K562 (cell line): ENCODE data around the gene IDUA. TPM values are rescaled to one million over a fixed set of nuclear protein-coding genes. Genes with fewer than 3 reads are reported as not detected.

Experiments
- ARNT ChIP-seq, 2 experiments: fragments of 450-650 bp; IDR thresholded peaks; 2 replicates each; pipeline ENCODE4 v1.6.1; 2016; ENCODE audit warnings: mild to moderate bottlenecking in 1 of 2
- HNRNPK ChIP-seq: fragments of 200-400 bp; formaldehyde crosslinking; IDR thresholded peaks from one replicate; pipeline ENCODE4 v1.6.1; 2018; ENCODE audit warnings: mild to moderate bottlenecking, low read depth, low read length; ENCODE audit not compliant: poor library complexity, severe bottlenecking
- MBD2 ChIP-seq: sonication (generic); IDR thresholded peaks from 2 replicates; pipeline ENCODE4 v1.6.1; 2016; ENCODE audit warnings: low read depth, borderline replicate concordance
- NR1H2 ChIP-seq: sonication (generic); formaldehyde crosslinking; IDR thresholded peaks from 2 replicates; pipeline ENCODE4 v1.4.0; 2020; ENCODE audit warnings: mild to moderate bottlenecking, missing genetic modification reagents
- NR2C1 ChIP-seq, 2 experiments: fragments of 450-650 bp; IDR thresholded peaks; 2 replicates each; pipeline ENCODE4 v1.6.1; 2017; ENCODE audit warnings: mild to moderate bottlenecking in 2 of 2, antibody characterized with exemption in 1 of 2, inconsistent platforms in 1 of 2, missing compliant biosample characterization in 1 of 2, missing genetic modification characterization in 1 of 2
- NR2C2 ChIP-seq, 2 experiments: fragments of 200-800 bp in 1 of 2; sonication (Bioruptor generic) in 1 of 2; sonication (generic) in 1 of 2; formaldehyde crosslinking in 1 of 2; IDR thresholded peaks; 2 replicates each; pipeline versions ENCODE4 v1.6.1 to v1.8.0; 2016 to 2022; ENCODE audit warnings: mild to moderate bottlenecking in 1 of 2, missing compliant biosample characterization in 1 of 2, missing genetic modification characterization in 1 of 2, missing genetic modification reagents in 1 of 2
- PHB2 ChIP-seq: fragments of 450-650 bp; IDR thresholded peaks from 2 replicates; pipeline ENCODE4 v1.6.1; 2017; ENCODE audit warnings: low read depth
- PHF20 ChIP-seq: fragments of 450-650 bp; IDR thresholded peaks from 2 replicates; pipeline ENCODE4 v1.6.1; 2018; ENCODE audit not compliant: partially characterized antibody
- POLR2G ChIP-seq: fragments of 200-400 bp; formaldehyde crosslinking; IDR thresholded peaks from 2 replicates; pipeline ENCODE4 v1.6.1; 2017; ENCODE audit warnings: low read depth, mild to moderate bottlenecking, antibody characterized with exemption, low read length, moderate library complexity
- RB1 ChIP-seq: fragments of 450-650 bp; IDR thresholded peaks from 2 replicates; pipeline ENCODE4 v1.6.1; 2017; ENCODE audit warnings: low read depth, mild to moderate bottlenecking
- RBBP5 ChIP-seq: fragments of 200-600 bp; sonication (generic); IDR thresholded peaks from 2 replicates; pipeline ENCODE4 v1.6.1; 2012; ENCODE audit warnings: borderline replicate concordance, mild to moderate bottlenecking, low read length, control low read depth, inconsistent platforms; ENCODE audit not compliant: insufficient read depth, poor library complexity, severe bottlenecking
- RBM14 ChIP-seq: fragments of 200-400 bp; formaldehyde crosslinking; IDR thresholded peaks from 2 replicates; pipeline ENCODE4 v1.6.1; 2018; ENCODE audit warnings: low read depth, mild to moderate bottlenecking, low read length, moderate library complexity, borderline replicate concordance; ENCODE audit not compliant: insufficient read depth
- SNIP1 ChIP-seq: fragments of 450-650 bp; IDR thresholded peaks from 2 replicates; pipeline ENCODE4 v1.7.1; 2017; ENCODE audit warnings: low read depth, mild to moderate bottlenecking
- TSC22D4 ChIP-seq: fragments of 450-650 bp; IDR thresholded peaks from 2 replicates; pipeline ENCODE4 v1.6.1; 2016; ENCODE audit warnings: missing genetic modification characterization, missing biosample characterization, control low read depth
- U2AF2 ChIP-seq: fragments of 200-400 bp; formaldehyde crosslinking; optimal IDR thresholded peaks from 2 replicates; pipeline ENCODE3; 2017; ENCODE audit warnings: low read depth, mild to moderate bottlenecking, low read length
- ZNF584 ChIP-seq: fragments of 200-800 bp; sonication (Bioruptor generic); IDR thresholded peaks from 2 replicates; pipeline ENCODE4 v1.6.1; 2016; ENCODE audit warnings: low read depth, mild to moderate bottlenecking, missing genetic modification characterization, missing compliant biosample characterization
- polyA plus RNA-seq, 8 experiments: library from polyadenylated mRNA; depleted of rRNA in 4 of 8; stranded (reverse) in 5 of 8; unstranded in 3 of 8; fragments of >200 nt; fragmentation: Nextera tagmentation in 2 of 8; fragmentation: Illumina TruSeq in 1 of 8; extraction: Ambion mirVana in 2 of 8; extraction: Trizol in 1 of 8; gene quantifications; 2 replicates each; pipeline versions ENCODE4 v1.2.1 to v1.2.3, GENCODE V29; 2011 to 2014; ENCODE audit warnings: inconsistent platforms in 1 of 8, missing spikeins in 1 of 8
- total RNA-seq, 7 experiments: library from RNA; depleted of rRNA in 6 of 7; stranded (reverse); fragments of >200 nt in 6 of 7; fragmentation: Illumina TruSeq in 2 of 7; extraction: Trizol in 2 of 7; gene quantifications; 2 replicates each; pipeline versions ENCODE4 v1.2.1 to v1.2.3, GENCODE V29; 2011 to 2021; ENCODE audit warnings: low replicate concordance in 1 of 7
- TF ChIP-seq, protein P1 (sequence below): conservative IDR thresholded peaks from 2 replicates; pipeline ENCODE4 v1.6.1; 2011; ENCODE audit warnings: low read depth, mild to moderate bottlenecking, low read length; ENCODE audit not compliant: control insufficient read depth
- TF ChIP-seq, protein P2 (sequence below), 2 experiments: fragments of 150-350 bp in 1 of 2; IDR thresholded peaks; 2 replicates each; pipeline ENCODE4 v1.6.1; 2012 to 2016; ENCODE audit warnings: low read depth in 2 of 2, low read length in 2 of 2, mild to moderate bottlenecking in 1 of 2, moderate library complexity in 1 of 2
- TF ChIP-seq, protein P3 (sequence below), 2 experiments: IDR thresholded peaks in 1 of 2; conservative IDR thresholded peaks in 1 of 2; 2 replicates each; pipeline ENCODE4 v1.6.1; 2016; ENCODE audit warnings: low read depth in 2 of 2, mild to moderate bottlenecking in 1 of 2, missing compliant biosample characterization in 1 of 2, missing genetic modification characterization in 1 of 2, moderate library complexity in 1 of 2

Gene IDUA
- total and polyA plus RNA-seq, 9 of the 15 experiments (the other 6 are each of a cell fraction or from before 2014, with no cell fraction given), result 0.04 to 16.1 (median 1.2) TPM

DNA sequence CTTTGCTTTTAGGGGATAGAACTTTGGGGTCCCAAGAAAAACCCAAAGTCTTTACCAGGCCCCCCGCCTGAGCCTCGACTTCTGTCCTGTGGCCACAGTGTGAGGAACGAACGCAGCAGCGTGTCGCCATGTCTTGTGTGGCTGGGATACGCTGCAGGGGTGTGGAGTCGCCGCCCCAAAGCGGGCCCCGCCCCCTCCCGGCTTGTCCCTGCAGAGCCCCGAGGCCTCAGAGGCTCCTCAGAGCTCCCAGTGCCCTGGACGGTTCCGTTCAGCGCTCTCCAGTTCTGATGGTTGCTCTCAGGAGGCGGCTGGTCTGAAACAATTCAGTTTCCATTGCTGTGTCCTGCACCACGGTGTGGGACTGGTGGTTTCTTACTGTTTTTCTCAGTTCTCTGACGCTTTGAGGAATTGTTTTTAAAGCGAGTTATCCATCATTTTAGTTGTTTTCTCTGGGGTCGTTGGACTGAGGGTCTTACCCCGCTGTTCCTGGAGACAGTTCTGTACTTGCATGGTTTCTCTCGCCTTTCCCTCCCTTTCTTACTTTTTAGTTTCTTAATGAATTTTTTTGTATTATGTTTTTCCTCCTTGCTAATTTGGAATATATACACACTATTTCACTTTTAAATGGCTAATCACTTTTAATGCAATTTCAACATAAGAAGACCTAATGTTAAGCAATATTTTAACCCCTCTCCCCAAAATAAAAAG, 1.6 kb upstream of the IDUA start (continued):
- TF ChIP-seq ZNF584, result no peak
- no peak for TF ChIP-seq PHF20
- TF ChIP-seq, protein P1, sequence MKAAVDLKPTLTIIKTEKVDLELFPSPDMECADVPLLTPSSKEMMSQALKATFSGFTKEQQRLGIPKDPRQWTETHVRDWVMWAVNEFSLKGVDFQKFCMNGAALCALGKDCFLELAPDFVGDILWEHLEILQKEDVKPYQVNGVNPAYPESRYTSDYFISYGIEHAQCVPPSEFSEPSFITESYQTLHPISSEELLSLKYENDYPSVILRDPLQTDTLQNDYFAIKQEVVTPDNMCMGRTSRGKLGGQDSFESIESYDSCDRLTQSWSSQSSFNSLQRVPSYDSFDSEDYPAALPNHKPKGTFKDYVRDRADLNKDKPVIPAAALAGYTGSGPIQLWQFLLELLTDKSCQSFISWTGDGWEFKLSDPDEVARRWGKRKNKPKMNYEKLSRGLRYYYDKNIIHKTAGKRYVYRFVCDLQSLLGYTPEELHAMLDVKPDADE, result no peak
- TF ChIP-seq NR2C2 (CRISPR knock-in tag; IDR thresholded peaks at IDR 0.05), result no peak
- no peak for TF ChIP-seq NR2C2 (tag; IDR thresholded peaks at IDR 0.05)
- no peak for TF ChIP-seq NR1H2 (CRISPR knock-in tag)
- TF ChIP-seq SNIP1, result no peak
- TF ChIP-seq POLR2G, result peak; percentile 86
- TF ChIP-seq, protein P2, sequence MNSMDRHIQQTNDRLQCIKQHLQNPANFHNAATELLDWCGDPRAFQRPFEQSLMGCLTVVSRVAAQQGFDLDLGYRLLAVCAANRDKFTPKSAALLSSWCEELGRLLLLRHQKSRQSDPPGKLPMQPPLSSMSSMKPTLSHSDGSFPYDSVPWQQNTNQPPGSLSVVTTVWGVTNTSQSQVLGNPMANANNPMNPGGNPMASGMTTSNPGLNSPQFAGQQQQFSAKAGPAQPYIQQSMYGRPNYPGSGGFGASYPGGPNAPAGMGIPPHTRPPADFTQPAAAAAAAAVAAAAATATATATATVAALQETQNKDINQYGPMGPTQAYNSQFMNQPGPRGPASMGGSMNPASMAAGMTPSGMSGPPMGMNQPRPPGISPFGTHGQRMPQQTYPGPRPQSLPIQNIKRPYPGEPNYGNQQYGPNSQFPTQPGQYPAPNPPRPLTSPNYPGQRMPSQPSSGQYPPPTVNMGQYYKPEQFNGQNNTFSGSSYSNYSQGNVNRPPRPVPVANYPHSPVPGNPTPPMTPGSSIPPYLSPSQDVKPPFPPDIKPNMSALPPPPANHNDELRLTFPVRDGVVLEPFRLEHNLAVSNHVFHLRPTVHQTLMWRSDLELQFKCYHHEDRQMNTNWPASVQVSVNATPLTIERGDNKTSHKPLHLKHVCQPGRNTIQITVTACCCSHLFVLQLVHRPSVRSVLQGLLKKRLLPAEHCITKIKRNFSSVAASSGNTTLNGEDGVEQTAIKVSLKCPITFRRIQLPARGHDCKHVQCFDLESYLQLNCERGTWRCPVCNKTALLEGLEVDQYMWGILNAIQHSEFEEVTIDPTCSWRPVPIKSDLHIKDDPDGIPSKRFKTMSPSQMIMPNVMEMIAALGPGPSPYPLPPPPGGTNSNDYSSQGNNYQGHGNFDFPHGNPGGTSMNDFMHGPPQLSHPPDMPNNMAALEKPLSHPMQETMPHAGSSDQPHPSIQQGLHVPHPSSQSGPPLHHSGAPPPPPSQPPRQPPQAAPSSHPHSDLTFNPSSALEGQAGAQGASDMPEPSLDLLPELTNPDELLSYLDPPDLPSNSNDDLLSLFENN (IDR thresholded peaks at IDR 0.05; ENCODE audit: low read depth in 2 of 2, low read length in 2 of 2), result no peak
- no peak for TF ChIP-seq RBM14
- TF ChIP-seq, protein P3, sequence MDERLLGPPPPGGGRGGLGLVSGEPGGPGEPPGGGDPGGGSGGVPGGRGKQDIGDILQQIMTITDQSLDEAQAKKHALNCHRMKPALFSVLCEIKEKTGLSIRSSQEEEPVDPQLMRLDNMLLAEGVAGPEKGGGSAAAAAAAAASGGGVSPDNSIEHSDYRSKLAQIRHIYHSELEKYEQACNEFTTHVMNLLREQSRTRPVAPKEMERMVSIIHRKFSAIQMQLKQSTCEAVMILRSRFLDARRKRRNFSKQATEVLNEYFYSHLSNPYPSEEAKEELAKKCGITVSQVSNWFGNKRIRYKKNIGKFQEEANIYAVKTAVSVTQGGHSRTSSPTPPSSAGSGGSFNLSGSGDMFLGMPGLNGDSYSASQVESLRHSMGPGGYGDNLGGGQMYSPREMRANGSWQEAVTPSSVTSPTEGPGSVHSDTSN (CRISPR knock-in tag; IDR thresholded peaks at IDR 0.05; ENCODE audit: low read depth), result no peak
- TF ChIP-seq, protein P3 (tag; conservative IDR thresholded peaks at IDR 0.05; ENCODE audit: low read depth), result no peak
- no peak for TF ChIP-seq ARNT (IDR thresholded peaks at IDR 0.05)
- no peak for TF ChIP-seq HNRNPK
- TF ChIP-seq U2AF2, result no peak
- no peak for TF ChIP-seq TSC22D4
- no peak for TF ChIP-seq MBD2
- TF ChIP-seq PHB2, result no peak
- no peak for TF ChIP-seq RBBP5
- TF ChIP-seq NR2C1 (IDR thresholded peaks at IDR 0.05), result no peak
- no peak for TF ChIP-seq NR2C1 (tag; IDR thresholded peaks at IDR 0.05)
- TF ChIP-seq RB1, result no peak
